SK-N-SH (cell line): ENCODE results near the gene TAMALIN. TPM values are rescaled to one million over a fixed set of nuclear protein-coding genes. Genes with fewer than 3 reads are reported as not detected.

Experiments used
- CTCF ChIA-PET: fragments of 300-600, 350-600 bp; formaldehyde crosslinking; extraction: SDS; loops from one replicate; lab custom pipeline; 2021; lab: Yijun Ruan, JAX
- POLR2A ChIA-PET: fragments of 350-600 bp; sonication (Branson Sonifier 250); formaldehyde crosslinking; extraction: SDS; loops from one replicate; lab custom pipeline; 2020; ENCODE audit warnings: antibody characterized with exemption, inconsistent platforms; lab: Yijun Ruan, JAX
- DNase-seq: peaks from one replicate; pipeline ENCODE4 v3.0.0; 2012
- H2AFZ ChIP-seq: fragments of 200-600 bp; sonication (generic); 2 replicates; pipeline ENCODE4 v1.8.1; 2016; ENCODE audit warnings: antibody characterized with exemption, mild to moderate bottlenecking, low read depth
- H3F3A ChIP-seq: fragments of 200-600 bp; sonication (generic); replicated peaks from 2 replicates; pipeline ENCODE3; 2016; ENCODE audit warnings: antibody characterized with exemption, mild to moderate bottlenecking; ENCODE audit not compliant: insufficient read depth
- H3K27ac ChIP-seq, 2 experiments: fragments of 200-500 bp in 1 of 2; fragments of 200-600 bp in 1 of 2; sonication (Bioruptor generic) in 1 of 2; sonication (generic), shearing (Covaris generic) in 1 of 2; 2 replicates each; pipeline versions ENCODE4 v1.5.1 to v1.6.1; 2014 to 2016; ENCODE audit warnings: low read depth in 2 of 2, inconsistent platforms in 1 of 2, low read length in 1 of 2, mild to moderate bottlenecking in 1 of 2, mixed read lengths in 1 of 2
- H3K27me3 ChIP-seq: fragments of 200-600 bp; sonication (generic), shearing (Covaris generic); 2 replicates; pipeline ENCODE4 v1.6.1; 2016; ENCODE audit warnings: mixed run types; ENCODE audit not compliant: insufficient read depth
- H3K36me3 ChIP-seq, 2 experiments: fragments of 200-500 bp in 1 of 2; fragments of 200-600 bp in 1 of 2; sonication (Bioruptor generic) in 1 of 2; sonication (generic) in 1 of 2; replicated peaks in 1 of 2; 2 replicates each; pipeline versions ENCODE3 to v1.5.1; 2014 to 2016; ENCODE audit warnings: low read length in 1 of 2, mild to moderate bottlenecking in 1 of 2; ENCODE audit not compliant: insufficient read depth in 2 of 2, control insufficient read depth in 1 of 2
- H3K4me1 ChIP-seq, 2 experiments: fragments of 200-500 bp in 1 of 2; fragments of 200-600 bp in 1 of 2; sonication (Bioruptor generic) in 1 of 2; sonication (generic), shearing (Covaris generic) in 1 of 2; 2 replicates each; pipeline versions ENCODE4 v1.5.1 to v1.6.1; 2014 to 2016; ENCODE audit warnings: low read depth in 1 of 2, low read length in 1 of 2, mixed run types in 1 of 2; ENCODE audit not compliant: insufficient read depth in 2 of 2, control insufficient read depth in 1 of 2
- H3K4me2 ChIP-seq: fragments of 200-600 bp; sonication (generic), shearing (Covaris generic); 2 replicates; pipeline ENCODE4 v1.6.1; 2017; ENCODE audit warnings: mixed run types
- H3K4me3 ChIP-seq, 2 experiments: fragments of 200-500 bp in 1 of 2; fragments of 200-600 bp in 1 of 2; sonication (Bioruptor generic) in 1 of 2; sonication (generic), shearing (Covaris generic) in 1 of 2; 2 replicates each; pipeline versions ENCODE4 v1.5.1 to v1.8.1; 2014 to 2016; ENCODE audit warnings: low read depth in 2 of 2, inconsistent platforms in 1 of 2, low read length in 1 of 2, mild to moderate bottlenecking in 1 of 2, mixed read lengths in 1 of 2, moderate library complexity in 1 of 2
- H3K79me2 ChIP-seq: fragments of 200-600 bp; sonication (generic); 2 replicates; pipeline ENCODE4 v1.8.1; 2017; ENCODE audit warnings: mild to moderate bottlenecking; ENCODE audit not compliant: insufficient read depth
- H3K9ac ChIP-seq: fragments of 200-600 bp; sonication (generic); 2 replicates; pipeline ENCODE4 v1.6.1; 2017; ENCODE audit warnings: mixed run types
- H3K9me2 ChIP-seq: fragments of 200-600 bp; sonication (generic); 2 replicates; pipeline ENCODE4 v1.6.1; 2017; ENCODE audit warnings: mixed run types
- H3K9me3 ChIP-seq: fragments of 200-600 bp; sonication (generic); 2 replicates; pipeline ENCODE4 v1.6.1; 2017; ENCODE audit warnings: mixed run types, mild to moderate bottlenecking, moderate library complexity
- H4K20me1 ChIP-seq: fragments of 200-600 bp; sonication (generic); 2 replicates; pipeline ENCODE4 v1.6.1; 2017; ENCODE audit warnings: mild to moderate bottlenecking, mixed run types; ENCODE audit not compliant: insufficient read depth
- CHD2 ChIP-seq: fragments of 150-350 bp; IDR thresholded peaks from 2 replicates; pipeline ENCODE4 v1.6.1; 2018; ENCODE audit warnings: low read length; ENCODE audit not compliant: partially characterized antibody
- ELF1 ChIP-seq: IDR thresholded peaks from 2 replicates; pipeline ENCODE4 v1.4.0; 2012
- EP300 ChIP-seq, 2 experiments: IDR thresholded peaks; 2 replicates each; pipeline versions ENCODE4 v1.4.0 to v1.6.1; 2012; ENCODE audit warnings: borderline replicate concordance in 1 of 2, low read depth in 1 of 2, low read length in 1 of 2
- FOSL2 ChIP-seq: IDR thresholded peaks from 2 replicates; pipeline ENCODE4 v1.4.0; 2012; ENCODE audit warnings: low read depth, mild to moderate bottlenecking, moderate library complexity, borderline replicate concordance
- FOXJ3 ChIP-seq: sonication (generic); formaldehyde crosslinking; IDR thresholded peaks from 2 replicates; pipeline ENCODE4 v1.5.1; 2020; ENCODE audit warnings: mild to moderate bottlenecking, missing genetic modification reagents
- FOXM1 ChIP-seq: IDR thresholded peaks from 2 replicates; pipeline ENCODE4 v1.4.0; 2012; ENCODE audit warnings: low read depth, mild to moderate bottlenecking
- GABPA ChIP-seq: IDR thresholded peaks from 2 replicates; pipeline ENCODE4 v1.4.0; 2012; ENCODE audit warnings: low read depth, mild to moderate bottlenecking
- JUND ChIP-seq: IDR thresholded peaks from 2 replicates; pipeline ENCODE4 v1.4.0; 2012
- MAX ChIP-seq: IDR thresholded peaks from 2 replicates; pipeline ENCODE4 v1.4.0; 2012; ENCODE audit warnings: low read depth
- MEF2A ChIP-seq: IDR thresholded peaks from 2 replicates; pipeline ENCODE4 v1.4.0; 2012; ENCODE audit warnings: low read depth, borderline replicate concordance
- MXI1 ChIP-seq: IDR thresholded peaks from 2 replicates; pipeline ENCODE4 v1.6.1; 2012; ENCODE audit warnings: mild to moderate bottlenecking, low read depth, low read length, improper control_type of control experiment
- NFIC ChIP-seq: IDR thresholded peaks from 2 replicates; pipeline ENCODE4 v1.4.0; 2012; ENCODE audit warnings: borderline replicate concordance
- PBX3 ChIP-seq: IDR thresholded peaks from 2 replicates; pipeline ENCODE4; 2012
- RCOR1 ChIP-seq: fragments of 150-350 bp; IDR thresholded peaks from 2 replicates; pipeline ENCODE4 v1.6.1; 2017; ENCODE audit warnings: antibody characterized with exemption, low read length
- REST ChIP-seq: IDR thresholded peaks from 2 replicates; pipeline ENCODE4 v1.6.1; 2012; ENCODE audit warnings: mild to moderate bottlenecking, low read depth, low read length, moderate library complexity
- RFX5 ChIP-seq: IDR thresholded peaks from 2 replicates; pipeline ENCODE4 v1.6.1; 2012; ENCODE audit warnings: mild to moderate bottlenecking, improper control_type of control experiment, low read length
- SMC3 ChIP-seq: IDR thresholded peaks from 2 replicates; pipeline ENCODE4 v1.6.1; 2012; ENCODE audit warnings: low read depth, low read length, improper control_type of control experiment
- TAF1 ChIP-seq: IDR thresholded peaks from 2 replicates; pipeline ENCODE4 v1.6.1; 2012; ENCODE audit warnings: low read depth, mild to moderate bottlenecking, low read length, moderate library complexity, borderline replicate concordance
- TEAD4 ChIP-seq: IDR thresholded peaks from 2 replicates; pipeline ENCODE4 v1.4.0; 2012; ENCODE audit warnings: mild to moderate bottlenecking, borderline replicate concordance; ENCODE audit not compliant: insufficient read depth
- YY1 ChIP-seq: IDR thresholded peaks from 2 replicates; pipeline ENCODE4 v1.4.0; 2012; ENCODE audit warnings: low read depth, mild to moderate bottlenecking
- WGBS: methylation state at CpG from one replicate; pipeline ENCODE4 v1.1.6; 2017; ENCODE audit warnings: low lambda C conversion rate; 5-methylcytosine and 5-hydroxymethylcytosine counted together
- polyA plus RNA-seq, 3 experiments: library from polyadenylated mRNA; depleted of rRNA; stranded (reverse); fragments of >200 nt; gene quantifications; 2 replicates each; pipeline ENCODE4 v1.2.3, GENCODE V29; 2012

The TAMALIN gene
- polyA plus RNA-seq, 1 of the 3 experiments (the other 2 are of a cell fraction): 2.4 TPM

DNA sequence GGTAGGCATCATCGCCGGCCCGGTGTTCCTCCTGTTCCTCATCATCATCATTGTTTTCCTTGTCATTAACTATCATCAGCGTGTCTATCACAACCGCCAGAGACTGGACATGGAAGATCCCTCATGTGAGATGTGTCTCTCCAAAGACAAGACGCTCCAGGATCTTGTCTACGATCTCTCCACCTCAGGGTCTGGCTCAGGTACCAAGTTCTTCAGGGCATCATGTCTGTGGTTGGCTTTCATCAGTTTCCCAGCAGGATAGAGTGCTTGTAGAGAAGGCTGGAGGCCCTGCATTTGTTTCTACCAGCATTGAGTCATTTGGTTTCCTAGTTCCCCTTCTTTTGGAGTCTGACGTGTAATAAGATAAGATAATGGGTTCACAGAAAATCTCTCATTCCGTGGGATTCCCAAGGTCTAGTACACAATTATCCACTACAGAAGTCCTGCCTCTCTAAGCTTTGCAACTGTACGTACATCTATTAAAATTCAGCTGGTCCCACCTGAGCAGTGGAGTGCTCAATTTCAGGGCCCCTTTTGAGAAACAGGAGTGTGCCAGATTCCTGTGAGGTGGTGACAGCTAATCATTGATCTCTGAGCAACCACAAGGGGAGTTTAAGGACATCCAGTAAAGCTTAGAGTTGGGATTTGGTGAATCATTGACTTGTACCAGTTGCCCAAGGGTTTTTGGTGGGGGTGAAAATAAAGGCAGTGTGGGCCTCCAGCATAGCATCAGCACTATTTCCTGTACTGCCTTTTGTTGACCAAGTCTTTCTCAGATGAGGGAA lies 30.2 kb upstream of the TAMALIN start:
- Histone ChIP-seq H3K9ac (no peak overlapping the region), H3K4me3 (no peak overlapping the region), H3K79me2 (no peaks in the 10 kb centered on the region), H4K20me1 (peaks cover 7% of the 10 kb centered on the region), H3K4me1 (peaks cover 23% of the 10 kb centered on the region in 2 experiments; a peak in 3 of 4 replicates), H3F3A (peaks cover 8% of the 10 kb centered on the region), H3K36me3 (peaks cover 0 to 33% of the 10 kb centered on the region in 2 experiments), H3K27ac (no peak overlapping the region), H3K27me3 (no peaks in the 10 kb centered on the region), H2AFZ (no peak overlapping the region), H3K4me2 (no peak overlapping the region), H3K9me3 (no peaks in the 10 kb centered on the region), H3K9me2 (no peaks in the 10 kb centered on the region)
- CTCF ChIA-PET: interaction anchor here (0.7 to 5.6 kb wide), 11 partner anchors 14 to 87 kb away, joined by 3 to 63 read pairs (median 7); no protein-coding TSS in a partner anchor
- POLR2A ChIA-PET: no interaction called here
- 96% methylated on average over 10 of the region's 10 CpGs for WGBS
- DNase-seq: no peak
- no peak for TF ChIP-seq NFIC
- TF ChIP-seq TEAD4: no peak
- TF ChIP-seq SMC3: no peak
- TF ChIP-seq FOSL2: no peak
- no peak for TF ChIP-seq EP300 (IDR thresholded peaks at IDR 0.05; ENCODE audit: borderline replicate concordance in 1 of 2, low read depth in 1 of 2, low read length in 1 of 2)
- TF ChIP-seq GABPA: no peak
- no peak for TF ChIP-seq MXI1
- TF ChIP-seq MAX: no peak
- no peak for TF ChIP-seq JUND
- no peak for TF ChIP-seq RFX5
- TF ChIP-seq TAF1: no peak
- TF ChIP-seq RCOR1: no peak
- no peak for TF ChIP-seq PBX3
- TF ChIP-seq MEF2A: no peak
- TF ChIP-seq FOXM1: no peak

DNA sequence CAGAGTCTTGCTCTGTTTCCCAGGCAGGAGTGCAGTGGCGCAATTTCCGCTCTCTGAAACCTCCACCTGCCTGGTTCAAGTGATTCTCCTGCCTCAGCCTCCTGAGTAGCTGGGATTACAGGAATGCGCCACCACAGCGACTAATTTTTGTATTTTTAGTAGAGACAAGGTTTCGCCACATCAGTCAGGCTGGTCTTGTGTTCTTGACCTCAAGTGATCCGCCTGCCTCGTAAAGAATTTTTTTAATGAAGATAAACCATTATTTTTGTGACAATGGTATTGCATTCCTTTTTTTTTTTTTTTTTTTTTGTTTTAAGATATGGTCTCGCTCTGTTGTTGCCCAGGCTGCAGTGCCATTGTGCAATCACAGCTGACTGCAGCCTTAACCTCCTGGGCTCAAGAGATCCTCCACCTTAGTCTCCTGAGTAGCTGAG lies 29.4 kb upstream of the TAMALIN start:
- peaks cover 6% of the 10 kb centered on the region for H3F3A ChIP-seq
- no peak overlapping the region for H2AFZ ChIP-seq
- CTCF ChIA-PET: interaction anchor here (0.7 to 5.6 kb wide), 11 partner anchors 12 to 87 kb away, joined by 3 to 63 read pairs (median 5); no protein-coding TSS in a partner anchor
- TF ChIP-seq TAF1 (no peak), YY1 (no peak), MAX (no peak), SMC3 (no peak), JUND (no peak), CHD2 (no peak), FOXJ3 (CRISPR knock-in tag) (no peak), ELF1 (no peak), EP300 (IDR thresholded peaks at IDR 0.05; ENCODE audit: borderline replicate concordance in 1 of 2, low read depth in 1 of 2, low read length in 1 of 2) (no peak), REST (no peak)
- TF ChIP-seq, all 33 proteins: peak for 0
- H3K36me3 ChIP-seq: peaks cover under 1 to 40% of the 10 kb centered on the region in 2 experiments
- no peaks in the 10 kb centered on the region for H3K27me3 ChIP-seq
- peaks cover 19 to 22% of the 10 kb centered on the region in 2 experiments; a peak in 3 of 4 replicates for H3K4me1 ChIP-seq
- H3K4me2 ChIP-seq: no peak overlapping the region
- no peak overlapping the region for H3K9ac ChIP-seq
- no peaks in the 10 kb centered on the region for H3K79me2 ChIP-seq
- no peak overlapping the region for H3K27ac ChIP-seq
- no peak for DNase-seq
- H3K4me3 ChIP-seq: no peak overlapping the region
- POLR2A ChIA-PET: interaction anchor here (0.7 kb wide), 1 partner anchor 115 kb away, joined by 4 read pairs; no protein-coding TSS in a partner anchor
- no peaks in the 10 kb centered on the region for H3K9me2 ChIP-seq
- 94% methylated on average over 8 of the region's 8 CpGs for WGBS
- no peaks in the 10 kb centered on the region for H3K9me3 ChIP-seq
- H4K20me1 ChIP-seq: peaks cover 7% of the 10 kb centered on the region
